Mammary epithelial cell (primary cell): ENCODE measurements around the gene TMEM135.

Experiments used
- EZH2 ChIP-seq: IDR thresholded peaks from 2 replicates; pipeline ENCODE4 v1.6.1; 2012; ENCODE audit warnings: low read length, inconsistent platforms, borderline replicate concordance
- TF ChIP-seq, protein P1 (sequence below), 2 donors: IDR thresholded peaks in 1 of 2; conservative IDR thresholded peaks in 1 of 2; 2 replicates each; pipeline ENCODE4 v1.5.1; 2011 to 2012; ENCODE audit warnings: inconsistent platforms in 2 of 2, low read length in 2 of 2, mild to moderate bottlenecking in 2 of 2, control low read depth in 1 of 2, low read depth in 1 of 2; ENCODE audit not compliant: insufficient read depth in 1 of 2; ENCODE audit errors: extremely low read depth in 1 of 2

DNA sequence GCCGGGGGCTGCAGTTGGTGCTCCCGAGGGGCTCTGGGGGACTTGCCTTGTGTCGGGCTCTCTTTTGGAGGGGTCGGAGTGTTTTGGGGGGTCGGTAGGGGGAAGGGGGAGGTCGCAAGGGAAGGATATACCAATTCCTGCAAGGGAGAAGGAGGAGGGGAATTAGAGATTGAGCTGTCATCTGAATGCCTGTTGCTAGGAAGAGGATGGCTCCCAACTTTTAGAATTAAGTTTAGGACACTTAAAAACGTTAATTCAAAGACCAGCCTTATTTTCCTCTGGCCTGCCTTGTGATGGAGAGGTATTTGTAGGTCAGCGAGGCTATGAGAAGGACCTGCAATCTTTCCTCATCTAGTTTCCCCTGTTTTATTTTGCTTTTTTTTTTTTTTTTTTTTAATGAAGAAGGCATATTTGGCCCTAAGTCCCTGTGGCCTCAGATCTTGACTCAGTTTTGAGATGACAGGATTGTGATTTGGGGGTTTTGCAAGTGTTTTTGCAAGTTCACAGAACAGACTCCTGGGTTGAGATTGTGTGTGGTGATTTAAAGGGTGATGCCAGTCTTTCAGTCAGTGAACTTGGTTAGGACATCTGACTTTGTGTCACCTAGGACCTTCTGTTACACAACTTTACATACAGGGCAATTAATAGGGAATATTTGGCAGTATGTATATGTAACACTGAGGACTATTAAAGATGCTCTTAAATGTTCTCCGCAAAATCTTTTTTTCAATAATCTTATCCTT, 672 bp downstream of the TMEM135 start:
- TF ChIP-seq, protein P1, sequence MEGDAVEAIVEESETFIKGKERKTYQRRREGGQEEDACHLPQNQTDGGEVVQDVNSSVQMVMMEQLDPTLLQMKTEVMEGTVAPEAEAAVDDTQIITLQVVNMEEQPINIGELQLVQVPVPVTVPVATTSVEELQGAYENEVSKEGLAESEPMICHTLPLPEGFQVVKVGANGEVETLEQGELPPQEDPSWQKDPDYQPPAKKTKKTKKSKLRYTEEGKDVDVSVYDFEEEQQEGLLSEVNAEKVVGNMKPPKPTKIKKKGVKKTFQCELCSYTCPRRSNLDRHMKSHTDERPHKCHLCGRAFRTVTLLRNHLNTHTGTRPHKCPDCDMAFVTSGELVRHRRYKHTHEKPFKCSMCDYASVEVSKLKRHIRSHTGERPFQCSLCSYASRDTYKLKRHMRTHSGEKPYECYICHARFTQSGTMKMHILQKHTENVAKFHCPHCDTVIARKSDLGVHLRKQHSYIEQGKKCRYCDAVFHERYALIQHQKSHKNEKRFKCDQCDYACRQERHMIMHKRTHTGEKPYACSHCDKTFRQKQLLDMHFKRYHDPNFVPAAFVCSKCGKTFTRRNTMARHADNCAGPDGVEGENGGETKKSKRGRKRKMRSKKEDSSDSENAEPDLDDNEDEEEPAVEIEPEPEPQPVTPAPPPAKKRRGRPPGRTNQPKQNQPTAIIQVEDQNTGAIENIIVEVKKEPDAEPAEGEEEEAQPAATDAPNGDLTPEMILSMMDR (conservative IDR thresholded peaks at IDR 0.05 in 1 of 2, IDR thresholded peaks at IDR 0.05 in 1 of 2; ENCODE audit: extremely low read depth in 1 of 2, insufficient read depth in 1 of 2, low read depth in 1 of 2, low read length in 2 of 2), result no peak
- no peak for TF ChIP-seq EZH2
